Measurements from ENCODE around the gene CDH4.

- TF ChIP-seq SRSF3 (IDR thresholded peaks at IDR 0.05; ENCODE audit: insufficient read depth, low read length) (no peak), HMGXB4 (CRISPR knock-in tag; IDR thresholded peaks at IDR 0.05) (no peak), NFYB (IDR thresholded peaks at IDR 0.05; ENCODE audit: extremely low read depth, insufficient read length) (no peak), ARNT (IDR thresholded peaks at IDR 0.05) (no peak), ELF1 (tag; IDR thresholded peaks at IDR 0.05) (no peak), NONO (IDR thresholded peaks at IDR 0.05; ENCODE audit: low read depth in 2 of 2, low read length in 1 of 2) (no peak), CTCF (IDR thresholded peaks at IDR 0.05 in 2 of 3, conservative IDR thresholded peaks at IDR 0.05 in 1 of 3; ENCODE audit: insufficient read depth in 2 of 3, low read depth in 1 of 3, low read length in 3 of 3) (no peak), CEBPB (tag; IDR thresholded peaks at IDR 0.05) (no peak), EZH2 (IDR thresholded peaks at IDR 0.05; ENCODE audit: borderline replicate concordance, low read depth, low read length) (no peak), POLR2A (conservative IDR thresholded peaks at IDR 0.05) (no peak)
- TF ChIP-seq, protein P1, sequence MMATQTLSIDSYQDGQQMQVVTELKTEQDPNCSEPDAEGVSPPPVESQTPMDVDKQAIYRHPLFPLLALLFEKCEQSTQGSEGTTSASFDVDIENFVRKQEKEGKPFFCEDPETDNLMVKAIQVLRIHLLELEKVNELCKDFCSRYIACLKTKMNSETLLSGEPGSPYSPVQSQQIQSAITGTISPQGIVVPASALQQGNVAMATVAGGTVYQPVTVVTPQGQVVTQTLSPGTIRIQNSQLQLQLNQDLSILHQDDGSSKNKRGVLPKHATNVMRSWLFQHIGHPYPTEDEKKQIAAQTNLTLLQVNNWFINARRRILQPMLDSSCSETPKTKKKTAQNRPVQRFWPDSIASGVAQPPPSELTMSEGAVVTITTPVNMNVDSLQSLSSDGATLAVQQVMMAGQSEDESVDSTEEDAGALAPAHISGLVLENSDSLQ (IDR thresholded peaks at IDR 0.05): no peak
These were observed 349.8 kb downstream of the CDH4 start for GRCh38 chr20:61601853-61602252.
